SK-N-SH treated with all-trans-retinoic acid at 6 μM for 48 hours (cell line): ENCODE results near the gene IKZF1.

Experiments
- ATAC-seq: fragments of 200-7000 bp; cut with Tn5 transposase; 3 replicates; pipeline ENCODE4 v1.9.1; 2020; ENCODE audit warnings: mild to moderate bottlenecking, moderate library complexity
- ARNTL ChIP-seq: fragments of 450-650 bp; formaldehyde crosslinking; IDR thresholded peaks from 2 replicates; pipeline ENCODE4 v1.5.0; 2020; ENCODE audit warnings: low read depth, mild to moderate bottlenecking, moderate library complexity, borderline replicate concordance
- BACH2 ChIP-seq: fragments of 250-450 bp; sonication (Bioruptor Pico); IDR thresholded peaks from 2 replicates; pipeline ENCODE4 v1.9.0; 2021; ENCODE audit warnings: mild to moderate bottlenecking, borderline replicate concordance
- CREB5 ChIP-seq: fragments of 250-450 bp; sonication (Bioruptor Pico); IDR thresholded peaks from 2 replicates; pipeline ENCODE4 v1.5.1; 2020; ENCODE audit warnings: low read depth, mild to moderate bottlenecking, moderate library complexity
- CSDC2 ChIP-seq: fragments of 250-450 bp; sonication (Bioruptor Pico); IDR thresholded peaks from 2 replicates; pipeline ENCODE4 v1.5.0; 2020; ENCODE audit warnings: mild to moderate bottlenecking, moderate library complexity
- CSRNP3 ChIP-seq: fragments of 250-450 bp; sonication (Bioruptor Pico); IDR thresholded peaks from 2 replicates; pipeline ENCODE4 v1.5.1; 2021; ENCODE audit warnings: mild to moderate bottlenecking, moderate library complexity
- ESRRG ChIP-seq: fragments of 250-450 bp; sonication (Bioruptor Pico); IDR thresholded peaks from 2 replicates; pipeline ENCODE4 v1.6.1; 2021; ENCODE audit warnings: mild to moderate bottlenecking
- GLIS3 ChIP-seq: fragments of 250-450 bp; sonication (Bioruptor Pico); IDR thresholded peaks from 2 replicates; pipeline ENCODE4 v1.5.0; 2020; ENCODE audit warnings: mild to moderate bottlenecking, moderate library complexity
- POU6F1 ChIP-seq: fragments of 250-450 bp; sonication (Bioruptor Pico); IDR thresholded peaks from 2 replicates; pipeline ENCODE4 v1.8.0; 2021; ENCODE audit warnings: low read depth, mild to moderate bottlenecking, moderate library complexity, borderline replicate concordance
- PPARA ChIP-seq: fragments of 250-450 bp; sonication (Bioruptor Pico); IDR thresholded peaks from 2 replicates; pipeline ENCODE4 v1.5.0; 2020; ENCODE audit warnings: mild to moderate bottlenecking, borderline replicate concordance
- RARB ChIP-seq: fragments of 250-450 bp; sonication (Bioruptor Pico); IDR thresholded peaks from 2 replicates; pipeline ENCODE4 v1.8.0; 2021; ENCODE audit warnings: mild to moderate bottlenecking, moderate library complexity
- TCF4 ChIP-seq: fragments of 250-450 bp; sonication (Bioruptor Pico); IDR thresholded peaks from 2 replicates; pipeline ENCODE4 v1.8.0; 2021; ENCODE audit warnings: mild to moderate bottlenecking, moderate library complexity, borderline replicate concordance
- TOX ChIP-seq: fragments of 250-450 bp; sonication (Bioruptor Pico); IDR thresholded peaks from 2 replicates; pipeline ENCODE4 v1.8.0; 2021; ENCODE audit warnings: mild to moderate bottlenecking, moderate library complexity, borderline replicate concordance
- TSHZ2 ChIP-seq: fragments of 250-450 bp; sonication (Bioruptor Pico); IDR thresholded peaks from 2 replicates; pipeline ENCODE4 v1.5.0; 2020; ENCODE audit warnings: mild to moderate bottlenecking, moderate library complexity
- ZFP3 ChIP-seq: fragments of 250-450 bp; sonication (Bioruptor Pico); IDR thresholded peaks from 2 replicates; pipeline ENCODE4 v1.5.0; 2020; ENCODE audit warnings: mild to moderate bottlenecking, moderate library complexity
- ZFP30 ChIP-seq: fragments of 450-650 bp; formaldehyde crosslinking; IDR thresholded peaks from 2 replicates; pipeline ENCODE4 v1.5.0; 2022; ENCODE audit warnings: mild to moderate bottlenecking, moderate library complexity
- ZNF565 ChIP-seq: fragments of 450-650 bp; formaldehyde crosslinking; conservative IDR thresholded peaks from 2 replicates; pipeline ENCODE4 v1.5.0; 2020; ENCODE audit warnings: low read depth, mild to moderate bottlenecking, moderate library complexity
- ZNF70 ChIP-seq: fragments of 450-650 bp; formaldehyde crosslinking; IDR thresholded peaks from 2 replicates; pipeline ENCODE4 v1.5.0; 2020; ENCODE audit warnings: mild to moderate bottlenecking, moderate library complexity
- ZNF8 ChIP-seq: fragments of 450-650 bp; formaldehyde crosslinking; IDR thresholded peaks from 2 replicates; pipeline ENCODE4 v1.5.0; 2020; ENCODE audit warnings: mild to moderate bottlenecking, moderate library complexity

IKZF1 gene

GRCh38 chr7:50330254-50330653 is 25.7 kb downstream of the IKZF1 start:
- TF ChIP-seq BACH2 = no peak
- no peak for TF ChIP-seq GLIS3 (CRISPR knock-in tag)
- no peak for TF ChIP-seq TSHZ2 (CRISPR knock-in tag)
- no peak for TF ChIP-seq ARNTL
- no peak for TF ChIP-seq CSDC2 (CRISPR knock-in tag)
- no peak for TF ChIP-seq PPARA (CRISPR knock-in tag)
- TF ChIP-seq ZFP3 (CRISPR knock-in tag) = no peak
- no peak for TF ChIP-seq POU6F1 (CRISPR knock-in tag)
- no peak for TF ChIP-seq ZNF565
- no peak for TF ChIP-seq ZNF8 (CRISPR knock-in tag)
- no peak for TF ChIP-seq TOX (CRISPR knock-in tag)
- no peak for TF ChIP-seq ZFP30
- no peak for TF ChIP-seq CREB5 (CRISPR knock-in tag)
- TF ChIP-seq TCF4 (CRISPR knock-in tag) = no peak
- no peak for TF ChIP-seq RARB
- ATAC-seq = no peak

GRCh38 chr7:50330696-50331095 is 26.2 kb downstream of the IKZF1 start:
- ATAC-seq = no peak

More at GRCh38 chr7:50330696-50331095, 26.2 kb downstream of the IKZF1 start:
- no peak for TF ChIP-seq ESRRG (CRISPR knock-in tag)
- no peak for TF ChIP-seq ZNF8 (CRISPR knock-in tag)
- TF ChIP-seq GLIS3 (CRISPR knock-in tag) = no peak
- TF ChIP-seq CSRNP3 = no peak
- TF ChIP-seq ZNF70 (CRISPR knock-in tag) = no peak
- no peak for TF ChIP-seq TCF4 (CRISPR knock-in tag)
- no peak for TF ChIP-seq ARNTL
- no peak for TF ChIP-seq TSHZ2 (CRISPR knock-in tag)
- TF ChIP-seq ZFP30 = no peak
- TF ChIP-seq, all 23 proteins: peak for 0
